ENCODE results near the gene ASF1A. TPM values are rescaled to one million over a fixed set of nuclear protein-coding genes. Genes with fewer than 3 reads are reported as not detected.

The ASF1A gene
- 79.9 and 90.8 TPM in 2 replicates for total RNA-seq (2014; rRNA removed; shearing (Covaris generic); ENCODE audit: low replicate concordance)

DNA sequence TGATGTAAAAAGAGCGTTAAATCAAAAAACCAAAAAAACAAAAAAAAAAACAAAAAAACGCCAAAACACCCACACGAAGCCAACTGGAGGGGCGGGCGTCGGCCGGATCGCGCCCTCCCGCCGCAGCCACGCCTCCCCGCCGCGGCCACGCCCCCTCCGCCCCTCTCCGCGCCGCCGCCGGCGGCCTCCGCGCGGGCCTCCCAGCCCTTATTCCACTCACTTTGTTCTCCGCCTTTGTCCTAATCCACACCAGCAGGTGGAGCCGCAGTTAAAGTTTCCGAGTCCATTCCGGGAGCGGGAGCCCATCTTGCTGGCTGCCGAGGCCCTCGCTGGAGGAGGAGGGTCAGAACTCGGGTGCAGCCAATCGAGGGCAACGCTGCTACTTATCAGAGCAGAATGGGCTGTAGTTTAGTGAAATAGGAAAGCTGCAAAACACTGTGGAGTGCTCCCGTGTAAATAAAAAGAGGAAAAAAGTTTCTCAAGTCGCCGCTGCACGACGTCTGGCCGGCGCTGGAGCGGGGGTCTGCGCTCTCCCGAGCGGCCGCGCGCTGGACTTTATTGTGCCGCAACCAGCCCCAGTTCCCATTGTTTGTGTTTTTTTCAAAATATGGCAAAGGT is at the start of gene ASF1A:
Gene ASF1A, plus strand, starts transcription at position 346 of the 618 bp plus-strand sequence. Its CDS starts 262 bp downstream, at position 608.
- Histone ChIP-seq H3K9ac (ENCODE audit: low read length) (peak within 1 kb of the TSS; percentile 89), H3K9me3 (ENCODE audit: low read length) (no peaks in the 10 kb centered on the region), H3K27ac (ENCODE audit: low read length) (peak within 1 kb of the TSS; percentile 97), H3K36me3 (ENCODE audit: insufficient read depth, low read length) (peaks cover 14% of the 10 kb centered on the region), H3K4me1 (ENCODE audit: low read length) (peaks cover 75% of the 10 kb centered on the region), H3K27me3 (ENCODE audit: low read length) (no peaks in the 10 kb centered on the region), H2AFZ (ENCODE audit: low read length) (no peak within 1 kb of the TSS), H3K4me3 (ENCODE audit: low read length) (peak within 1 kb of the TSS; percentile 92), H4K20me1 (ENCODE audit: insufficient read depth, low read depth, low read length) (peaks cover 20% of the 10 kb centered on the region), H3K4me2 (ENCODE audit: low read depth, low read length, poor library complexity, severe bottlenecking) (peak within 1 kb of the TSS; percentile 88), H3K79me2 (ENCODE audit: low read length) (peaks cover 90% of the 10 kb centered on the region), H3K9me2 (replicated peaks; ENCODE audit: insufficient read depth, low read length) (no peaks in the 10 kb centered on the region)
- peak; percentile 98 for DNase-seq

DNA sequence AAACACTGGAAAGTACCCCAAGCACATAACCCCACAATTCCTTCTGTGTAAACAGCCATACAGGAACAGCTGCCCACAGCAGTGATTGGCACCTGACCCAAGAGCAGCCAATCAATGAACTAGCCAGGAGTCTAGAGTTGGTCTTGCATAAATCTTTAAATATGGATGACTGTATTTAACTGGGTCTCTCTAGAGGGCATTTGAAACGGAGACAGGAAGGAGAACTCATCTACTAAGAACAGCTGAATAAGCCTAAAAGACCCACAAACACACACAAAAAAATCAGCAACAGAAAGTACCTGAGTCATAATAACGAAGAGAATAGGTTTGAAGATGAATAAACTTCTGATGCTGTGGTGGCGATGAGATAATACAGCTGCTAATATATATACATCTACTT is 49.0 kb upstream of the ASF1A start:
- no peaks in the 10 kb centered on the region for H3K9me2 ChIP-seq (replicated peaks; ENCODE audit: insufficient read depth, low read length)
- H3K36me3 ChIP-seq (ENCODE audit: insufficient read depth, low read length): peaks cover 7% of the 10 kb centered on the region; the same call in 1 of the 2 replicates
- H3K9ac ChIP-seq (ENCODE audit: low read length): peak overlapping the region; percentile 71
- H3K4me2 ChIP-seq (ENCODE audit: low read depth, low read length, poor library complexity, severe bottlenecking): peak overlapping the region; percentile 83
- H3K79me2 ChIP-seq (ENCODE audit: low read length): peaks cover 66% of the 10 kb centered on the region
- peaks cover 69% of the 10 kb centered on the region for H3K4me1 ChIP-seq (ENCODE audit: low read length)
- 0 out of 2 replicates have a peak overlapping the region, but pooled peaks have one; percentile 3 for H2AFZ ChIP-seq (ENCODE audit: low read length)
- no peaks in the 10 kb centered on the region for H3K9me3 ChIP-seq (ENCODE audit: low read length)
- peak overlapping the region; percentile 54 for H3K4me3 ChIP-seq (ENCODE audit: low read length)
- H3K27ac ChIP-seq (ENCODE audit: low read length): peak overlapping the region; percentile 99
- H4K20me1 ChIP-seq (ENCODE audit: insufficient read depth, low read depth, low read length): no peaks in the 10 kb centered on the region
- no peaks in the 10 kb centered on the region for H3K27me3 ChIP-seq (ENCODE audit: low read length)
- DNase-seq: peak; percentile 89

DNA sequence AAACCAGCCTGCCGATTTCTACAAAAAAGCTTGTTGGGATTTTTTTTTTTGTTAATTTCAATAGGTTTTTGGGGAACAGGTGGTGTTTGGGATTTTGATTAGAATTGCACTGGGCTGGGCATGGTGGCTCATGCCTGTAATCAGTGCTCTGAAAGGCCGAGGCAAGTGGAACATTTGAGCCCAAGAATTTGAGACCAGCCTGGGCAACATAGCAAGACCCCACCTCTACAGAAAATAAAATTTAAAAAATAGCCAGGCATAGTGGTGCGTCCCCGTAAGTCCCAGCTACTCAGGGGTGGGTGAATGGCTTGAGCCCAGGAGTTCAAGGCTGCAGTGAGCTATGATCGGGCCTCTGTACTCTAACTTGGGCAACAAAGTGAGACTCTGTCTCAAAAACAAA is 40.5 kb upstream of the ASF1A start:
- no peaks in the 10 kb centered on the region for H3K9me2 ChIP-seq (replicated peaks; ENCODE audit: insufficient read depth, low read length)
- no peak overlapping the region for H3K4me2 ChIP-seq (ENCODE audit: low read depth, low read length, poor library complexity, severe bottlenecking)
- H2AFZ ChIP-seq (ENCODE audit: low read length): no peak overlapping the region
- H3K9ac ChIP-seq (ENCODE audit: low read length): no peak overlapping the region
- H4K20me1 ChIP-seq (ENCODE audit: insufficient read depth, low read depth, low read length): no peaks in the 10 kb centered on the region
- DNase-seq: no peak
- peaks cover 8% of the 10 kb centered on the region; the same call in 1 of the 2 replicates for H3K36me3 ChIP-seq (ENCODE audit: insufficient read depth, low read length)
- peaks cover 78% of the 10 kb centered on the region for H3K79me2 ChIP-seq (ENCODE audit: low read length)
- H3K4me1 ChIP-seq (ENCODE audit: low read length): peaks cover 28% of the 10 kb centered on the region
- H3K9me3 ChIP-seq (ENCODE audit: low read length): peaks cover 2% of the 10 kb centered on the region; the same call in 1 of the 2 replicates
- H3K4me3 ChIP-seq (ENCODE audit: low read length): no peak overlapping the region
- no peak overlapping the region for H3K27ac ChIP-seq (ENCODE audit: low read length)
- H3K27me3 ChIP-seq (ENCODE audit: low read length): no peaks in the 10 kb centered on the region

DNA sequence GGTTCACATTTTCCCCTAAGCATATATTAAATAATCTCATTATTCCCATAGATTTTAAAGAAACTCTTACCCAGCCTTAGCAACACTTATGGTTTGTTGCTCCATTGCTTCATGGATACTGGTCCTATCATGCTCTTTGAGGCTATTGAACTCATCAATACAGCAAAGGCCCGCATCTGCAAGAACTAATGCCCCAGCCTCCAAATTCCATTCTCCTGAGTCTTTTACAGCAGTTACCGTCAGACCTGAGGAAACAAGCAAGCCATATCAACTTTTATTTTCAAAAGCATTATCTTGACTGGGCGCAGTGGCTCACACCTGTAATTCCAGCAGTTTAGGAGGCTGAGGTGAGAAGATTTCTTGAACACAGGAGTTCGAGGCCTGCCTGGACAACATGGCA is 37.7 kb upstream of the ASF1A start:
- DNase-seq: no peak
- H2AFZ ChIP-seq (ENCODE audit: low read length): no peak overlapping the region
- no peak overlapping the region for H3K9ac ChIP-seq (ENCODE audit: low read length)
- no peak overlapping the region for H3K4me2 ChIP-seq (ENCODE audit: low read depth, low read length, poor library complexity, severe bottlenecking)
- peaks cover 13% of the 10 kb centered on the region; the same call in 1 of the 2 replicates for H3K36me3 ChIP-seq (ENCODE audit: insufficient read depth, low read length)
- H3K4me3 ChIP-seq (ENCODE audit: low read length): no peak overlapping the region
- H4K20me1 ChIP-seq (ENCODE audit: insufficient read depth, low read depth, low read length): no peaks in the 10 kb centered on the region
- H3K4me1 ChIP-seq (ENCODE audit: low read length): peaks cover 33% of the 10 kb centered on the region
- H3K79me2 ChIP-seq (ENCODE audit: low read length): peaks cover 81% of the 10 kb centered on the region
- H3K9me2 ChIP-seq (replicated peaks; ENCODE audit: insufficient read depth, low read length): no peaks in the 10 kb centered on the region
- H3K27ac ChIP-seq (ENCODE audit: low read length): no peak overlapping the region
- no peaks in the 10 kb centered on the region for H3K27me3 ChIP-seq (ENCODE audit: low read length)
- H3K9me3 ChIP-seq (ENCODE audit: low read length): peaks cover 3% of the 10 kb centered on the region; the same call in 1 of the 2 replicates

DNA sequence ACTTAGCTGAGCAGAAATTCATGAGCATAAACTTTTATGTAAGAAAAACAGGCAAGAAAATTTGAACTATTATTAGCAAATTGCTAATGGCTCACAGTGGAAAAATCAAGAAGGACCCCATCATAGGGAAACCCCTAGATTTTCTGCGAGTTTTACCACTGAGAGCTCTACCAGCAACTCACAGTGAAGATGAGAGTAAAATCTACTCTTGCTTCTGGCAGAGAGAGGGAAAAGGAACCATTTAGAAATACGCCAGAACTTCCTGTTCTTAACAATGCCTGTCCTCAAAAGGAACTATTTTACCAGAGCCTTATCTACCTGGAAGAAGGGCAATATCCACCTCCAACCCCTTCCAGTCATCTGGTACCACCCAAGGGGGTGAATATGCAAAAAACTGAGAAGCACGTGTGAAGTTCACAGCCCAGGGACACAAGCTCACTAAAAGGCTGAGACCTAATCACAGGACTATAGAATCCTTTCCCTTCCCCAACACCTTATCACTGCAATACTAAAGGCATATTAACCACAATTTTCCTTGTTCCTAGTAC is 34.4 kb upstream of the ASF1A start:
- Histone ChIP-seq H3K79me2 (ENCODE audit: low read length) (peaks cover 94% of the 10 kb centered on the region), H3K9me2 (replicated peaks; ENCODE audit: insufficient read depth, low read length) (no peaks in the 10 kb centered on the region), H3K27ac (ENCODE audit: low read length) (no peak overlapping the region; the same call in 1 of the 2 replicates), H3K4me1 (ENCODE audit: low read length) (peaks cover 36% of the 10 kb centered on the region), H3K4me2 (ENCODE audit: low read depth, low read length, poor library complexity, severe bottlenecking) (peak overlapping the region; percentile 10), H3K9me3 (ENCODE audit: low read length) (peaks cover 3% of the 10 kb centered on the region; the same call in 1 of the 2 replicates), H4K20me1 (ENCODE audit: insufficient read depth, low read depth, low read length) (no peaks in the 10 kb centered on the region), H3K4me3 (ENCODE audit: low read length) (peak overlapping the region; percentile 9; the same call in 1 of the 2 replicates), H3K9ac (ENCODE audit: low read length) (no peak overlapping the region), H3K36me3 (ENCODE audit: insufficient read depth, low read length) (peaks cover 13% of the 10 kb centered on the region; the same call in 1 of the 2 replicates), H2AFZ (ENCODE audit: low read length) (peak overlapping the region; percentile 44; the same call in 1 of the 2 replicates), H3K27me3 (ENCODE audit: low read length) (no peaks in the 10 kb centered on the region)
- DNase-seq: peak; percentile 48

DNA sequence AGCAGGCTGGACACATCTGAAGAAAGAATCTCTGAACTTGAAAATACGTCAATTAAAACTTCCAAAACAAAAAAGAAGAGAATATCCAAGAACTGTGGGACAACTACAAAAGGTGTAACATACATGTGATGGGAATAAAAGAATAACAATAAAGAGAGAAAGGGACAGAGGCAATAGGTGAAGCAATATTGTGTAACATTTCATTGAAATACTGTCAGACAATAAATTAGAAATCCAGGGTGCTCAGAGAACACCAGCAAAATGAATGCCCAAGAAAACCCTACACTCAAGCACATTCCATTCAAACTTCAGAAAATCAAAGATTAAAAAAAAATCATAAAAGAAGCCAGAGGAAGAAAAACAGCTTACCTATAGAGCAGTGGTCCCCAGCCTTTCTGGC is 33.6 kb upstream of the ASF1A start:
- Histone ChIP-seq H3K9me2 (replicated peaks; ENCODE audit: insufficient read depth, low read length) (no peaks in the 10 kb centered on the region), H3K27ac (ENCODE audit: low read length) (no peak overlapping the region), H3K4me2 (ENCODE audit: low read depth, low read length, poor library complexity, severe bottlenecking) (no peak overlapping the region), H3K79me2 (ENCODE audit: low read length) (peaks cover 98% of the 10 kb centered on the region), H3K4me1 (ENCODE audit: low read length) (peaks cover 43% of the 10 kb centered on the region), H4K20me1 (ENCODE audit: insufficient read depth, low read depth, low read length) (no peaks in the 10 kb centered on the region), H3K9me3 (ENCODE audit: low read length) (peaks cover 3% of the 10 kb centered on the region; the same call in 1 of the 2 replicates), H3K4me3 (ENCODE audit: low read length) (no peak overlapping the region), H3K9ac (ENCODE audit: low read length) (no peak overlapping the region), H3K27me3 (ENCODE audit: low read length) (no peaks in the 10 kb centered on the region), H2AFZ (ENCODE audit: low read length) (no peak overlapping the region), H3K36me3 (ENCODE audit: insufficient read depth, low read length) (peaks cover 13% of the 10 kb centered on the region; the same call in 1 of the 2 replicates)
- no peak for DNase-seq

DNA sequence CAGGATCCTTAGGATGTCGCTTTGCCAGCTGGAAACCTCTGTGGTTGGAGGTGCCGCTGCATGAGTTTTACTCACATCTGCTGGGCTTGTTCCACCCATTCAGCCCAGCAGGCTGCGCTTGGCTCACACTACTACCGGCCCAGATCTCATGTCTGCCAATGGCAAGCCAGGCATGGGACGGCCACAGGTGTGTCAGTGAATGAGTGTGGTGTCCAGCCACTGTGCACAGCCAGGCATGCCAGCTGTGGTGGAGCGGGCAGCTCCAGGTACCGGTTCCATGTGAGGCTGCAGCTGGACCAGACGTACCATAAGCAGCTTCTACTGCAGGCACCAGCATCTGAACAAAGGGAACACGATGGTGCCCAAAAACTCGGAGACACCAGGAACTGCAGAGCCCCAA is 33.1 kb upstream of the ASF1A start:
- no peaks in the 10 kb centered on the region for H3K9me2 ChIP-seq (replicated peaks; ENCODE audit: insufficient read depth, low read length)
- H3K27me3 ChIP-seq (ENCODE audit: low read length): no peaks in the 10 kb centered on the region
- DNase-seq: no peak
- H3K27ac ChIP-seq (ENCODE audit: low read length): no peak overlapping the region
- H3K4me2 ChIP-seq (ENCODE audit: low read depth, low read length, poor library complexity, severe bottlenecking): no peak overlapping the region
- H3K36me3 ChIP-seq (ENCODE audit: insufficient read depth, low read length): peaks cover 13% of the 10 kb centered on the region; the same call in 1 of the 2 replicates
- no peak overlapping the region for H2AFZ ChIP-seq (ENCODE audit: low read length)
- no peaks in the 10 kb centered on the region for H4K20me1 ChIP-seq (ENCODE audit: insufficient read depth, low read depth, low read length)
- no peak overlapping the region for H3K4me3 ChIP-seq (ENCODE audit: low read length)
- H3K4me1 ChIP-seq (ENCODE audit: low read length): peaks cover 47% of the 10 kb centered on the region
- peaks cover 98% of the 10 kb centered on the region for H3K79me2 ChIP-seq (ENCODE audit: low read length)
- H3K9ac ChIP-seq (ENCODE audit: low read length): no peak overlapping the region
- H3K9me3 ChIP-seq (ENCODE audit: low read length): peaks cover 3% of the 10 kb centered on the region; the same call in 1 of the 2 replicates

DNA sequence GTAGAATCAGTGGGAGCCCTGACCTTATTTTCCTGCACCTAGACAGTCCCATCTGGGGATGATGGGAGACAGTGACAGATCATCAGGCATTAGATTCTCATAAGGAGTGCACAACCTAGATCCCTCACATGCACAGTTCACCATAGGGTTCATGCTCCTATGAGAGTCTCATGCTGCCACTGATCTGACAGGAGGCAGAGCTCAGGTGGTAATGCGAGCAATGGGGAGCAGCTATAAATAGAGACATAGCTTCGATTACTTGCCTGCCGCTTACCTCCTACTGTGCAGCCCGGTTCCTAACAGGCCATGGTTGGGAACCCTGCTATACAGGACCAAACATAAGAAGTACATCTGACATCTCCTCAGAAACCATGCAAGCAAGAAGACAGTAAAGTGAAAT is 31.5 kb upstream of the ASF1A start:
- H3K27me3 ChIP-seq (ENCODE audit: low read length): no peaks in the 10 kb centered on the region
- H2AFZ ChIP-seq (ENCODE audit: low read length): no peak overlapping the region
- peaks cover 47% of the 10 kb centered on the region for H3K4me1 ChIP-seq (ENCODE audit: low read length)
- no peak overlapping the region for H3K27ac ChIP-seq (ENCODE audit: low read length)
- H3K9me2 ChIP-seq (replicated peaks; ENCODE audit: insufficient read depth, low read length): no peaks in the 10 kb centered on the region
- H3K4me2 ChIP-seq (ENCODE audit: low read depth, low read length, poor library complexity, severe bottlenecking): no peak overlapping the region
- peaks cover 3% of the 10 kb centered on the region; the same call in 1 of the 2 replicates for H3K9me3 ChIP-seq (ENCODE audit: low read length)
- peaks cover 98% of the 10 kb centered on the region for H3K79me2 ChIP-seq (ENCODE audit: low read length)
- H4K20me1 ChIP-seq (ENCODE audit: insufficient read depth, low read depth, low read length): no peaks in the 10 kb centered on the region
- no peak for DNase-seq
- no peak overlapping the region for H3K4me3 ChIP-seq (ENCODE audit: low read length)
- H3K36me3 ChIP-seq (ENCODE audit: insufficient read depth, low read length): peaks cover 15% of the 10 kb centered on the region; the same call in 1 of the 2 replicates
- no peak overlapping the region for H3K9ac ChIP-seq (ENCODE audit: low read length)
